AG04449 (cell line): ENCODE results near the gene LY6G5C.

ENCODE experiments used
- CTCF ChIA-PET: fragments of 350-600 bp; formaldehyde crosslinking; extraction: SDS; loops from one replicate; lab custom pipeline; 2021; ENCODE audit warnings: antibody characterized with exemption; lab: Yijun Ruan, JAX
- POLR2A ChIA-PET: fragments of 400-600, 350-600 bp; formaldehyde crosslinking; extraction: SDS; loops from one replicate; lab custom pipeline; 2020; ENCODE audit warnings: antibody characterized with exemption, inconsistent platforms; lab: Yijun Ruan, JAX
- DNase-seq: peaks from one replicate; pipeline ENCODE4 v3.0.0-alpha.2; 2010; ENCODE audit warnings: low read depth, low spot score
- H3K4me3 ChIP-seq: 2 replicates; pipeline ENCODE4 v1.5.1; 2011; ENCODE audit warnings: low read depth, mild to moderate bottlenecking, control low read depth, low read length
- TF ChIP-seq, protein P1 (sequence below): IDR thresholded peaks from one replicate; pipeline ENCODE4 v1.5.1; 2011; ENCODE audit warnings: mild to moderate bottlenecking, moderate library complexity, low read length, control low read depth, inconsistent platforms; ENCODE audit not compliant: insufficient read depth; ENCODE audit errors: missing control alignments

The LY6G5C gene

GRCh38 chr6:31654574-31655348 is 26.1 kb downstream of the LY6G5C start:
- ChIA-PET POLR2A (interaction anchor here (1.1 to 3.6 kb wide), 2 partner anchors 10 to 160 kb away, joined by 3 to 31 read pairs; partner anchors contain the start of genes CSNK2B and GPANK1), CTCF (interaction anchor here (0.6 to 3.9 kb wide), 3 partner anchors 9 to 1057 kb away, joined by 3 to 19 read pairs (median 6); partner anchors contain the start of gene GPANK1)
- TF ChIP-seq, protein P1, sequence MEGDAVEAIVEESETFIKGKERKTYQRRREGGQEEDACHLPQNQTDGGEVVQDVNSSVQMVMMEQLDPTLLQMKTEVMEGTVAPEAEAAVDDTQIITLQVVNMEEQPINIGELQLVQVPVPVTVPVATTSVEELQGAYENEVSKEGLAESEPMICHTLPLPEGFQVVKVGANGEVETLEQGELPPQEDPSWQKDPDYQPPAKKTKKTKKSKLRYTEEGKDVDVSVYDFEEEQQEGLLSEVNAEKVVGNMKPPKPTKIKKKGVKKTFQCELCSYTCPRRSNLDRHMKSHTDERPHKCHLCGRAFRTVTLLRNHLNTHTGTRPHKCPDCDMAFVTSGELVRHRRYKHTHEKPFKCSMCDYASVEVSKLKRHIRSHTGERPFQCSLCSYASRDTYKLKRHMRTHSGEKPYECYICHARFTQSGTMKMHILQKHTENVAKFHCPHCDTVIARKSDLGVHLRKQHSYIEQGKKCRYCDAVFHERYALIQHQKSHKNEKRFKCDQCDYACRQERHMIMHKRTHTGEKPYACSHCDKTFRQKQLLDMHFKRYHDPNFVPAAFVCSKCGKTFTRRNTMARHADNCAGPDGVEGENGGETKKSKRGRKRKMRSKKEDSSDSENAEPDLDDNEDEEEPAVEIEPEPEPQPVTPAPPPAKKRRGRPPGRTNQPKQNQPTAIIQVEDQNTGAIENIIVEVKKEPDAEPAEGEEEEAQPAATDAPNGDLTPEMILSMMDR: no peak
- H3K4me3 ChIP-seq: no peak overlapping the region
- DNase-seq: no peak

DNA sequence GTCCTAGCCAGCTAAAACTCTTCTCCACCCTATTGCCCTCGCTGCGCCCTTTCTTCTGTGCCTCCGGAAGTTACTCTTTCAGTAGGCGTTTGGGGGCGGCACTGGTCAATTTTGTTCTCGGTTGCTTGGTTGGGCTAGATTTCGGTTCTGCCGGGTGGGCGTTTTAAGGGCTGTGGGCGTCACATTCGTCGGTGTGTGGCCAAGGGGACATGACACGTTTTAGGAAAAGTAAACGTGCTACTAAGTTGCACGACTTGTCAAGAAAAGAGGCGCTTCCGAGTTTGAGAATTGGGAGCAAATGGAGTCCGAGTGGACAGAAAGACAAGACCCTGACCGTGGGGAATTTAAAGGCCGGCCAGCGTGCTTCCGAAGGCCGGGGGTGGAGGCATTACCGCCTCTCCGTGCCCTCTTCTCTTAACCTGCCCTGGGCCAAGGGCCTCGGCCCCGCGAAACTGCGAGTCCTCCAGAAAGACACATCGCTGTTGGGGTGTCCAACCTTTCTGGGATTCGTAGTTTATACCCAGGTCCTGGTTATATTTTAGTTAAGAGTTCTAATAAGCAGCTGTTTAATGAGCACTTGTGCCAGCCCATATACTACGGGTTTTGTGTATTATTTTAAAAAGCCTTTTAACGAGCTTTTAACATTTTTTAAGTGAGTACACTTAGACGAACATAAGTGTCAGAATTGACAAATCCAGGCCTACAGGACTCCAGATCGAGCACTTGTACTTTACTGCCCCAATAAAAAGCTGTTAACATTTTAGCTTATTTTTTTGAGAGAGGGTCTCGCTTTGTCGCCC is 27.7 kb downstream of the LY6G5C start:
- no peak for DNase-seq
- ChIA-PET CTCF (interaction anchor here (0.7 to 3.9 kb wide), 5 partner anchors 8 to 72 kb away, joined by 3 to 19 read pairs (median 11); partner anchors contain the start of genes C6orf47 and GPANK1), POLR2A (interaction anchor here (0.6 to 3.6 kb wide), 12 partner anchors 8 to 1607 kb away, joined by 3 to 31 read pairs (median 5); partner anchors contain the start of genes ATP6V1G2, C6orf47, CSNK2B and GPANK1)
- TF ChIP-seq, protein P1: no peak
- H3K4me3 ChIP-seq: peak overlapping the region; percentile 91

GRCh38 chr6:31651602-31652191 is 29.2 kb downstream of the LY6G5C start:
- ChIA-PET POLR2A (interaction anchor here (0.6 to 3.6 kb wide), 13 partner anchors 9 to 238 kb away, joined by 3 to 31 read pairs (median 4); partner anchors contain the start of genes C6orf47, CSNK2B, GPANK1 and HSPA1B), CTCF (interaction anchor here (1.1 to 3.9 kb wide), 5 partner anchors 9 to 105 kb away, joined by 3 to 19 read pairs (median 11); partner anchors contain the start of genes ATP6V1G2, C6orf47 and GPANK1)
- TF ChIP-seq, protein P1: no peak
- DNase-seq: no peak
- peak overlapping the region; percentile 91 for H3K4me3 ChIP-seq

GRCh38 chr6:31645325-31645724 is 35.5 kb downstream of the LY6G5C start:
- CTCF ChIA-PET: interaction anchor here (0.7 to 1.1 kb wide), 2 partner anchors 10 to 12 kb away, joined by 3 read pairs; no protein-coding TSS in a partner anchor
- TF ChIP-seq, protein P1: no peak
- no peak overlapping the region for H3K4me3 ChIP-seq
- no peak for DNase-seq
- POLR2A ChIA-PET: interaction anchor here (0.6 kb wide), 1 partner anchor 11 kb away, joined by 3 read pairs; no protein-coding TSS in a partner anchor

DNA sequence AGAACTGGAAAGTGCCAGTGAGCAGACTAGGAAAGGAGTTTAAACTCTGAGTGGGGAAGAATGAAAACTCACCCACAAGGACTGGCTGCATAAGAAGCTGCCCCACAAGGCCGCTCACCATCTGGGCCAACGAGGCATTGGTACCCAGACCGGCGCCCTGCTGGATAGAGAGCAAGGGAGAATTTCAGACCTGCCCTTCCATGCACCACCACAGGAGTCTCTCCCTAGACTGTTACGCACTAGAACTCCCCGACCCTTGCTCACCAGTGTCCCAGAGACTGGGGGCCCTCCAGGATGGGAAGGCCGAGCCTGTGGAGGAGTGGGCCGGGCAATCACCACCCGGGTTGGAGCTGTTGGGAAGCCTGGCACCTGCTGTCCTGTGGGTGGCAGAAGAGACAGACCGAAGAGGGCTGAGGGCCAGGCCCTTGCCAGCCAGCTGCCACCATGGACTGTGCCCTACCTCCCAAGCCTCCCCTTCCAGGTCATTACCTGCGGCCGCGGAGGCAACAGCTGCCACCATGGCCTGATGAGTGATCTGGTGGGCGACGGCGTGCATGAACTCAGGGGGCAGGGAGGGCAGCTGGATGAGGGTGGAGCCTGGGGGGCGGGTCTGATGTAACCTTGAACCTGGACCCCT is 36.9 kb downstream of the LY6G5C start:
- DNase-seq: no peak
- POLR2A ChIA-PET: no interaction called here
- TF ChIP-seq, protein P1: no peak
- CTCF ChIA-PET: interaction anchor here (0.9 to 1.5 kb wide), 2 partner anchors 17 to 20 kb away, joined by 3 to 4 read pairs; partner anchors contain the start of gene C6orf47
- no peak overlapping the region for H3K4me3 ChIP-seq
